H9 (cell line): ENCODE results near the gene SSBP3. TPM values are rescaled to one million over a fixed set of nuclear protein-coding genes. Genes with fewer than 3 reads are reported as not detected.
A peak's percentile ranks its signal among the peaks of the same experiment; 100 is the strongest.

ENCODE experiments used
- DNase-seq: peaks from one replicate; pipeline ENCODE4 v3.0.0-alpha.2; 2017
- H2AFZ ChIP-seq: one replicate; pipeline ENCODE4 v1.6.1; 2013; ENCODE audit warnings: mild to moderate bottlenecking, low read length, control low read depth, moderate library complexity
- H2AK5ac ChIP-seq: 2 replicates; pipeline ENCODE4 v1.6.1; 2013; ENCODE audit warnings: low read length, control low read depth, mixed read lengths; ENCODE audit not compliant: insufficient read length
- H2BK120ac ChIP-seq: one replicate; pipeline ENCODE4 v1.6.1; 2013; ENCODE audit warnings: low read depth, mild to moderate bottlenecking, low read length, control low read depth, inconsistent platforms; ENCODE audit not compliant: poor library complexity, severe bottlenecking
- H2BK12ac ChIP-seq: 2 replicates; pipeline ENCODE4 v1.6.1; 2013; ENCODE audit warnings: low read length, control low read depth, mixed read lengths, low read depth; ENCODE audit not compliant: insufficient read length
- H2BK15ac ChIP-seq: 2 replicates; pipeline ENCODE4 v1.6.1; 2013; ENCODE audit warnings: low read depth, low read length, control low read depth
- H2BK20ac ChIP-seq: one replicate; pipeline ENCODE4 v1.6.1; 2013; ENCODE audit warnings: low read depth, mild to moderate bottlenecking, low read length, control low read depth, inconsistent platforms; ENCODE audit not compliant: poor library complexity, severe bottlenecking
- H2BK5ac ChIP-seq: 2 replicates; pipeline ENCODE4 v1.6.1; 2013; ENCODE audit warnings: low read length, control low read depth, mixed read lengths; ENCODE audit not compliant: insufficient read length
- H3K14ac ChIP-seq: 2 replicates; pipeline ENCODE4 v1.6.1; 2013; ENCODE audit warnings: low read length, control low read depth; ENCODE audit not compliant: insufficient read depth
- H3K18ac ChIP-seq: 2 replicates; pipeline ENCODE4 v1.6.1; 2013; ENCODE audit warnings: low read depth, mild to moderate bottlenecking, mixed read lengths, low read length, control low read depth; ENCODE audit not compliant: insufficient read length
- H3K23ac ChIP-seq: 2 replicates; pipeline ENCODE4 v1.6.1; 2013; ENCODE audit warnings: low read length, control low read depth, mixed read lengths, low read depth; ENCODE audit not compliant: insufficient read length
- H3K23me2 ChIP-seq: 2 replicates; pipeline ENCODE4 v1.6.1; 2013; ENCODE audit warnings: low read depth, mild to moderate bottlenecking, mixed read lengths, low read length, control low read depth; ENCODE audit not compliant: insufficient read length, poor library complexity, severe bottlenecking
- H3K27ac ChIP-seq: 2 replicates; pipeline ENCODE4 v1.5.1; 2013; ENCODE audit warnings: low read length, control low read depth, mixed read lengths, low read depth; ENCODE audit not compliant: insufficient read length
- H3K27me3 ChIP-seq: 2 replicates; pipeline ENCODE4 v1.6.1; 2013; ENCODE audit warnings: low read length, control low read depth, inconsistent platforms; ENCODE audit not compliant: insufficient read depth
- H3K4ac ChIP-seq: 2 replicates; pipeline ENCODE4 v1.6.1; 2013; ENCODE audit warnings: low read depth, mild to moderate bottlenecking, control low read depth, inconsistent platforms, low read length, moderate library complexity
- H3K4me1 ChIP-seq: 2 replicates; pipeline ENCODE4 v1.6.1; 2013; ENCODE audit warnings: low read length, control low read depth, inconsistent platforms; ENCODE audit not compliant: insufficient read depth
- H3K4me2 ChIP-seq: 2 replicates; pipeline ENCODE4 v1.6.1; 2013; ENCODE audit warnings: low read length, control low read depth, mixed read lengths; ENCODE audit not compliant: insufficient read length, insufficient read depth
- H3K56ac ChIP-seq: 2 replicates; pipeline ENCODE4 v1.6.1; 2013; ENCODE audit warnings: low read depth, mild to moderate bottlenecking, mixed read lengths, low read length, control low read depth; ENCODE audit not compliant: insufficient read length
- H3K79me1 ChIP-seq: 2 replicates; pipeline ENCODE4 v1.6.1; 2013; ENCODE audit warnings: low read depth, mild to moderate bottlenecking, moderate library complexity, low read length, control low read depth, inconsistent platforms; ENCODE audit not compliant: insufficient read depth, poor library complexity, severe bottlenecking
- H3K79me2 ChIP-seq: 2 replicates; pipeline ENCODE4 v1.6.1; 2013; ENCODE audit warnings: low read length, control low read depth, inconsistent platforms; ENCODE audit not compliant: insufficient read depth
- H3K9ac ChIP-seq: 2 replicates; pipeline ENCODE4 v1.6.1; 2013; ENCODE audit warnings: low read length, control low read depth, mixed read lengths; ENCODE audit not compliant: insufficient read length; ENCODE audit errors: extremely low read depth
- H3K9me3 ChIP-seq: one replicate; pipeline ENCODE4 v1.6.1; 2013; ENCODE audit warnings: low read depth, low read length, inconsistent platforms; ENCODE audit not compliant: control insufficient read depth
- H3T11ph ChIP-seq: one replicate; pipeline ENCODE4 v1.6.1; 2013; ENCODE audit warnings: mild to moderate bottlenecking, low read length, control low read depth, inconsistent platforms
- H4K20me1 ChIP-seq: one replicate; pipeline ENCODE4 v1.6.1; 2013; ENCODE audit not compliant: control insufficient read depth, insufficient read length, insufficient read depth
- H4K5ac ChIP-seq: 2 replicates; pipeline ENCODE4 v1.6.1; 2013; ENCODE audit warnings: low read depth, mild to moderate bottlenecking, mixed read lengths, low read length, control low read depth; ENCODE audit not compliant: insufficient read length
- H4K8ac ChIP-seq: replicated peaks from 2 replicates; pipeline ENCODE4 v1.6.1; 2013; ENCODE audit warnings: low read length, control low read depth, mixed read lengths, low read depth; ENCODE audit not compliant: insufficient read length
- H4K91ac ChIP-seq: 2 replicates; pipeline ENCODE4 v1.6.1; 2013; ENCODE audit warnings: low read depth, mild to moderate bottlenecking, moderate library complexity, mixed read lengths, low read length, control low read depth; ENCODE audit not compliant: insufficient read length
- H3K27ac Mint-ChIP-seq, 3 experiments: 2 replicates in 2 of 3; 3 replicates in 1 of 3; pipeline ENCODE4 v1.8.0; 2020 to 2021; ENCODE audit warnings: mixed read lengths in 3 of 3, mild to moderate bottlenecking in 1 of 3, moderate library complexity in 1 of 3
- H3K27me3 Mint-ChIP-seq: 2 replicates; pipeline ENCODE4 v1.8.0; 2021; ENCODE audit warnings: low read depth, mild to moderate bottlenecking, moderate library complexity, mixed read lengths
- H3K36me3 Mint-ChIP-seq, 3 experiments: 2 replicates in 2 of 3; 3 replicates in 1 of 3; pipeline ENCODE4 v1.8.0; 2020 to 2021; ENCODE audit warnings: low read depth in 3 of 3, mixed read lengths in 3 of 3; ENCODE audit not compliant: insufficient read depth in 1 of 3
- H3K4me1 Mint-ChIP-seq, 2 experiments: 2 replicates each; pipeline ENCODE4 v1.8.0; 2020; ENCODE audit warnings: mixed read lengths in 2 of 2
- H3K4me3 Mint-ChIP-seq, 2 experiments: 2 replicates in 1 of 2; 3 replicates in 1 of 2; pipeline ENCODE4 v1.8.0; 2020 to 2021; ENCODE audit warnings: mild to moderate bottlenecking in 2 of 2, mixed read lengths in 2 of 2, moderate library complexity in 1 of 2
- H3K9me3 Mint-ChIP-seq, 2 experiments: 2 replicates in 1 of 2; 3 replicates in 1 of 2; pipeline ENCODE4 v1.8.0; 2020; ENCODE audit warnings: mild to moderate bottlenecking in 2 of 2, mixed read lengths in 2 of 2, moderate library complexity in 1 of 2
- CTCF ChIP-seq: fragments of 200-600 bp; sonication (generic); conservative IDR thresholded peaks from 3 replicates; pipeline ENCODE4 v1.8.0; 2021; ENCODE audit warnings: antibody characterized with exemption, mild to moderate bottlenecking
- WGBS: extraction: QIAGEN DNeasy Blood & Tissue Kit; methylation state at CpG from one replicate; pipeline ENCODE4 v1.1.7; 2013; ENCODE audit warnings: missing lambda C conversion rate, low lambda C conversion rate, mixed read lengths; ENCODE audit not compliant: insufficient read length; ENCODE audit errors: extremely low coverage; 5-methylcytosine and 5-hydroxymethylcytosine counted together
- total RNA-seq: library from RNA; stranded (reverse); gene quantifications from 2 replicates; pipeline ENCODE4 v1.2.1, GENCODE V29; 2021

The SSBP3 gene
- total RNA-seq, 1 experiment from 2014 or later, result 126 TPM

DNA sequence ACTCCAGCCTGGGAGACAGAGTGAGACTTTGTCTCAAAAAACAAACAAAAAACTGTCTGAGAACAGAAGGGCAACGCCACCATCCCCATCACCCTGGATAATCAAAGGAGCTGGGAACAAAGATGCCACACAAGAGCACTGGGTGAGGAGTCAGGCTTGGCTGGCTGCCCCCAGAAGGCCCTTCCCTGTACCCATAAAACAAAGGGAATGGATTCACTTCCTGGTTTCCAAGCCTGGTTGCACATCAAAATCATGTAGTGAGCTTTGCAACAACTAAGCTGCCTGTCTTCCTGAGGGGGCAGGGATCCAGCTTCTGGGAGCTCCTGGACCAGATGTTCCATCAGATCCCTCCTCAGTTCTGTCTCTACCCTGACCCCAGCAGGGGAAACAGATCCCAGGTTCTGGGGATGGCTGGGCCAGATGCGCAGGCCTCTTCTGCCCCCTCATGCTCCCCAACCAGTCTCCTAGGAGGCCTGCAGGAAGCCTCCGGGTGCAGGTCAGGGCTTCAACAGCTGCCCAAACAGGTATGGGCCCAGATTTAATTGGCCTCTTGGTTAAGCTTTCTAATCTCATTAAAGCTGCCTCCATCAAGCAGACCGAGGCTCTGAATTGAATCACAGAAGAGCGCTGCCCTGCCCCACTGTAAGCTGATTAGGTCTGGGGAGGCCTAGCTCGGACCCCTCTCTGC lies 108.5 kb downstream of the SSBP3 start:
- Histone ChIP-seq H3K23ac (no peak overlapping the region), H3K4me1 (peaks cover 15% of the 10 kb centered on the region), H4K20me1 (peaks cover 2% of the 10 kb centered on the region), H3K56ac (no peak overlapping the region), H2BK5ac (no peak overlapping the region), H4K8ac (no peak overlapping the region), H3K27ac (no peak overlapping the region), H3K9me3 (no peaks in the 10 kb centered on the region), H3K27me3 (no peaks in the 10 kb centered on the region), H3K14ac (peak overlapping the region; percentile 6; the same call in 1 of the 2 replicates), H4K91ac (no peak overlapping the region), H3K79me1 (peaks cover 3% of the 10 kb centered on the region), H2BK12ac (no peak overlapping the region), H3K23me2 (no peaks in the 10 kb centered on the region), H3K4me2 (no peak overlapping the region), H3K18ac (no peak overlapping the region), H2BK15ac (no peak overlapping the region), H3K4ac (no peak overlapping the region), H2BK120ac (no peak overlapping the region), H2BK20ac (no peak overlapping the region), H4K5ac (no peak overlapping the region), H3T11ph (no peak overlapping the region), H2AK5ac (no peak overlapping the region), H3K79me2 (peaks cover 26% of the 10 kb centered on the region; the same call in 1 of the 2 replicates), H3K9ac (no peak overlapping the region), H2AFZ (no peak overlapping the region)
- Mint-ChIP-seq H3K27ac (peak overlapping the region in 2 of 3 experiments; percentile 76 to 95; a peak in 4 of 7 replicates), H3K27me3 (no peaks in the 10 kb centered on the region), H3K9me3 (no peaks in the 10 kb centered on the region), H3K36me3 (0 out of 7 replicates have a peak, but pooled peaks cover 0 to 4% (median 0%) of the 10 kb centered on the region in 3 experiments), H3K4me1 (peaks cover 91% of the 10 kb centered on the region in 2 experiments), H3K4me3 (no peak overlapping the region)
- WGBS, result no CpG with 5 or more reads among the region's 6 CpGs
- no peak for DNase-seq
- no peak for TF ChIP-seq CTCF
